ENCODE data around the gene SH3BGRL3. TPM values are rescaled to one million over a fixed set of nuclear protein-coding genes. Genes with fewer than 3 reads are reported as not detected.
"Not testable (repeated sequence)": the region's sequence is repeated elsewhere in the genome, so short reads cannot be mapped to it uniquely, and the experiment has no call there.

The SH3BGRL3 gene
- total RNA-seq (2014; rRNA removed; shearing (Covaris generic)), result 28.9 and 30.9 TPM in 2 replicates
- polyA plus RNA-seq (2016; fragmentation: Nextera tagmentation; extraction: Ambion mirVana), result 370 and 378 TPM in 2 replicates
- long read RNA-seq, transcript SH3BGRL3-201 (3 exons, 1,661 nt), result major isoform, 98 of 102 reads
- long read RNA-seq, partial matches to known transcripts, result 3 of 102 reads
- long read RNA-seq, other reads (novel, unspliced or antisense), result 0 of 102 reads

- Histone ChIP-seq H3K4me2 (peak within 1 kb of the TSS; percentile 92), H3K36me3 (ENCODE audit: insufficient read depth) (peaks cover 21% of the 10 kb centered on the region), H3K4me3 (peak within 1 kb of the TSS; percentile 85), H3K27me3 (ENCODE audit: insufficient read depth) (no peaks in the 10 kb centered on the region), H3K79me2 (replicated peaks; ENCODE audit: insufficient read depth) (no peaks in the 10 kb centered on the region), H4K20me1 (replicated peaks; ENCODE audit: insufficient read depth) (no peaks in the 10 kb centered on the region; the same call in 1 of the 2 replicates), H2AFZ (peak within 1 kb of the TSS; percentile 43; the same call in 1 of the 2 replicates), H3K4me1 (ENCODE audit: insufficient read depth) (peaks cover 15% of the 10 kb centered on the region), H3K9me2 (ENCODE audit: insufficient read depth) (no peaks in the 10 kb centered on the region), H3F3A (replicated peaks; ENCODE audit: low read depth) (peaks cover 27% of the 10 kb centered on the region), H3K27ac (ENCODE audit: low read depth) (peak within 1 kb of the TSS; percentile 78; the same call in 1 of the 2 replicates)
- DNase-seq (ENCODE audit: low spot score) (peak; percentile 86), ATAC-seq (peak; percentile 67)
- H3K36me3 Mint-ChIP-seq (ENCODE audit: low read depth), result peaks cover 44% of the 10 kb centered on the region
- H3K27ac Mint-ChIP-seq, result peak within 1 kb of the TSS; percentile 96
- TF ChIP-seq JUNB (IDR thresholded peaks at IDR 0.05; ENCODE audit: unreplicated experiment) (no peak), CREB1 (CRISPR knock-in tag; IDR thresholded peaks at IDR 0.05; ENCODE audit: low read depth) (peak; percentile 52; the same call in 1 of the 2 replicates), REST (IDR thresholded peaks at IDR 0.05; ENCODE audit: unreplicated experiment) (peak; percentile 29), NANOG (IDR thresholded peaks at IDR 0.05; ENCODE audit: borderline replicate concordance) (no peak), POLR2AphosphoS5 (IDR thresholded peaks at IDR 0.05; ENCODE audit: low read depth) (peak; percentile 89)
- TF ChIP-seq, protein P1, sequence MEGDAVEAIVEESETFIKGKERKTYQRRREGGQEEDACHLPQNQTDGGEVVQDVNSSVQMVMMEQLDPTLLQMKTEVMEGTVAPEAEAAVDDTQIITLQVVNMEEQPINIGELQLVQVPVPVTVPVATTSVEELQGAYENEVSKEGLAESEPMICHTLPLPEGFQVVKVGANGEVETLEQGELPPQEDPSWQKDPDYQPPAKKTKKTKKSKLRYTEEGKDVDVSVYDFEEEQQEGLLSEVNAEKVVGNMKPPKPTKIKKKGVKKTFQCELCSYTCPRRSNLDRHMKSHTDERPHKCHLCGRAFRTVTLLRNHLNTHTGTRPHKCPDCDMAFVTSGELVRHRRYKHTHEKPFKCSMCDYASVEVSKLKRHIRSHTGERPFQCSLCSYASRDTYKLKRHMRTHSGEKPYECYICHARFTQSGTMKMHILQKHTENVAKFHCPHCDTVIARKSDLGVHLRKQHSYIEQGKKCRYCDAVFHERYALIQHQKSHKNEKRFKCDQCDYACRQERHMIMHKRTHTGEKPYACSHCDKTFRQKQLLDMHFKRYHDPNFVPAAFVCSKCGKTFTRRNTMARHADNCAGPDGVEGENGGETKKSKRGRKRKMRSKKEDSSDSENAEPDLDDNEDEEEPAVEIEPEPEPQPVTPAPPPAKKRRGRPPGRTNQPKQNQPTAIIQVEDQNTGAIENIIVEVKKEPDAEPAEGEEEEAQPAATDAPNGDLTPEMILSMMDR (conservative IDR thresholded peaks at IDR 0.05; ENCODE audit: low read depth in 2 of 2), result peak; percentile 69 to 77
- peaks cover 45% of the 10 kb centered on the region for H3K4me1 Mint-ChIP-seq
- H3K4me3 Mint-ChIP-seq, result peak within 1 kb of the TSS; percentile 88
- H3K9me3 Mint-ChIP-seq, result no peaks in the 10 kb centered on the region; the same call in 2 of the 3 replicates
- peaks cover 24% of the 10 kb centered on the region for H3K27me3 Mint-ChIP-seq (ENCODE audit: insufficient read depth, low read depth, poor library complexity)
Measured at GRCh38 chr1:26279456-26280332, at the start of gene SH3BGRL3. Gene SH3BGRL3, plus strand, starts transcription at chr1:26280086. Its CDS starts 70 bp downstream, at chr1:26280156.

GRCh38 chr1:26230682-26231081, 49.2 kb upstream of the SH3BGRL3 start:
- not testable (repeated sequence) for H3K36me3 Mint-ChIP-seq (ENCODE audit: low read depth); H3K4me1 Mint-ChIP-seq; H3F3A ChIP-seq (replicated peaks; ENCODE audit: low read depth); H3K36me3 ChIP-seq (ENCODE audit: insufficient read depth); H3K4me2 ChIP-seq; H3K4me3 ChIP-seq; DNase-seq (ENCODE audit: low spot score); H4K20me1 ChIP-seq (replicated peaks; ENCODE audit: insufficient read depth); ATAC-seq; H3K4me3 Mint-ChIP-seq; H2AFZ ChIP-seq; H3K27ac ChIP-seq (ENCODE audit: low read depth); H3K27ac Mint-ChIP-seq; H3K9me3 Mint-ChIP-seq; H3K9me2 ChIP-seq (ENCODE audit: insufficient read depth)
- H3K27me3 Mint-ChIP-seq (ENCODE audit: insufficient read depth, low read depth, poor library complexity), result peaks cover 22% of the 10 kb centered on the region
- peaks cover 24% of the 10 kb centered on the region for H3K27me3 ChIP-seq (ENCODE audit: insufficient read depth)
- peaks cover 14% of the 10 kb centered on the region for H3K79me2 ChIP-seq (replicated peaks; ENCODE audit: insufficient read depth)
- peaks cover 13% of the 10 kb centered on the region for H3K4me1 ChIP-seq (ENCODE audit: insufficient read depth)

Measured in GM23338 (cell line).